Measurements from ENCODE around the gene CACTIN.

DNA sequence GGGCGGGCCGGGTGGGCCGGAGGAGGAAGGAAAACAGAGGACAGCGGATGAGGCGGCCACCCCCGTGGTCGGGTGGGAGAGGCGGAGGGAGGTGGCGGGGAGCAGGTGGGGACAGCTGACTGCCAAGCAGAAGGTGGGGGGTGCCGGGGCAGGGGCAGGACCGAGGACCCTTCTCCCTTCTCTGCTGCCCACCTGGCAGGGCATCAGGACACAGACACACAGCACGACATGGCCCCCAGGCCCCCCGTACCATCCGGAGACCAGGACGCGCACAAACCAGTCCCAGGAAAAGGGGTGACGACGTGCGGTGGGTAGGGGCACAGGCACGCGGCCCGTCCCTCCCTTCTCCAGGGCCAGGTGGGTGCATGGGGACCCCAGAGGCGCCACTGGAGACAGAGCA is 11.0 kb upstream of the CACTIN start:
- TF ChIP-seq, protein P1, sequence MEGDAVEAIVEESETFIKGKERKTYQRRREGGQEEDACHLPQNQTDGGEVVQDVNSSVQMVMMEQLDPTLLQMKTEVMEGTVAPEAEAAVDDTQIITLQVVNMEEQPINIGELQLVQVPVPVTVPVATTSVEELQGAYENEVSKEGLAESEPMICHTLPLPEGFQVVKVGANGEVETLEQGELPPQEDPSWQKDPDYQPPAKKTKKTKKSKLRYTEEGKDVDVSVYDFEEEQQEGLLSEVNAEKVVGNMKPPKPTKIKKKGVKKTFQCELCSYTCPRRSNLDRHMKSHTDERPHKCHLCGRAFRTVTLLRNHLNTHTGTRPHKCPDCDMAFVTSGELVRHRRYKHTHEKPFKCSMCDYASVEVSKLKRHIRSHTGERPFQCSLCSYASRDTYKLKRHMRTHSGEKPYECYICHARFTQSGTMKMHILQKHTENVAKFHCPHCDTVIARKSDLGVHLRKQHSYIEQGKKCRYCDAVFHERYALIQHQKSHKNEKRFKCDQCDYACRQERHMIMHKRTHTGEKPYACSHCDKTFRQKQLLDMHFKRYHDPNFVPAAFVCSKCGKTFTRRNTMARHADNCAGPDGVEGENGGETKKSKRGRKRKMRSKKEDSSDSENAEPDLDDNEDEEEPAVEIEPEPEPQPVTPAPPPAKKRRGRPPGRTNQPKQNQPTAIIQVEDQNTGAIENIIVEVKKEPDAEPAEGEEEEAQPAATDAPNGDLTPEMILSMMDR (IDR thresholded peaks at IDR 0.05): no peak
- TF ChIP-seq POLR2A (IDR thresholded peaks at IDR 0.05): no peak
- TF ChIP-seq POLR2AphosphoS5 (IDR thresholded peaks at IDR 0.05): no peak
